IPS-NIHi11 (cell line): ENCODE data around the gene GATAD2A.
"Not testable (repeated sequence)": the region's sequence is repeated elsewhere in the genome, so short reads cannot be mapped to it uniquely, and the experiment has no call there.

Experiments
- DNase-seq: peaks from one replicate; pipeline ENCODE4 v3.0.0; 2012; ENCODE audit warnings: mixed read lengths, low spot score

Gene GATAD2A

GRCh38 chr19:19468424-19469050 lies 63.1 kb downstream of the GATAD2A start:
- no peak for DNase-seq

GRCh38 chr19:19470579-19470978 lies 65.1 kb downstream of the GATAD2A start:
- no peak for DNase-seq

- no peak for DNase-seq
Observed at GRCh38 chr19:19471682-19472081, 66.2 kb downstream of the GATAD2A start.

- not testable (repeated sequence) for DNase-seq
Observed at GRCh38 chr19:19472106-19472505, 66.6 kb downstream of the GATAD2A start.

GRCh38 chr19:19475015-19475765 lies 69.7 kb downstream of the GATAD2A start:
- DNase-seq = peak; percentile 59

- DNase-seq = peak; percentile 64
Observed at GRCh38 chr19:19475849-19476828, 70.7 kb downstream of the GATAD2A start.

GRCh38 chr19:19477705-19478383 lies 72.4 kb downstream of the GATAD2A start:
- no peak for DNase-seq

- no peak for DNase-seq
Observed at GRCh38 chr19:19480688-19481087, 75.2 kb downstream of the GATAD2A start.

GRCh38 chr19:19482809-19483596 lies 77.5 kb downstream of the GATAD2A start:
- DNase-seq = no peak

GRCh38 chr19:19485161-19485997 lies 79.9 kb downstream of the GATAD2A start:
- no peak for DNase-seq

- no peak for DNase-seq
Observed at GRCh38 chr19:19485998-19486290, 80.5 kb downstream of the GATAD2A start.

- no peak for DNase-seq
Observed at GRCh38 chr19:19486343-19487076, 81.0 kb downstream of the GATAD2A start.

GRCh38 chr19:19487077-19487949 lies 81.8 kb downstream of the GATAD2A start:
- DNase-seq = no peak

- no peak for DNase-seq
Observed at GRCh38 chr19:19487950-19488874, 82.7 kb downstream of the GATAD2A start.

- DNase-seq = peak; percentile 83
Observed at GRCh38 chr19:19488875-19489690, 83.6 kb downstream of the GATAD2A start.

GRCh38 chr19:19489804-19490204 lies 84.3 kb downstream of the GATAD2A start:
- DNase-seq = no peak
